ENCODE data around the gene FZR1. TPM values are rescaled to one million over a fixed set of nuclear protein-coding genes. Genes with fewer than 3 reads are reported as not detected.

The FZR1 gene
- total and polyA plus RNA-seq, 8 donors: 15.1 to 34.2 (median 20.4) TPM

DNA sequence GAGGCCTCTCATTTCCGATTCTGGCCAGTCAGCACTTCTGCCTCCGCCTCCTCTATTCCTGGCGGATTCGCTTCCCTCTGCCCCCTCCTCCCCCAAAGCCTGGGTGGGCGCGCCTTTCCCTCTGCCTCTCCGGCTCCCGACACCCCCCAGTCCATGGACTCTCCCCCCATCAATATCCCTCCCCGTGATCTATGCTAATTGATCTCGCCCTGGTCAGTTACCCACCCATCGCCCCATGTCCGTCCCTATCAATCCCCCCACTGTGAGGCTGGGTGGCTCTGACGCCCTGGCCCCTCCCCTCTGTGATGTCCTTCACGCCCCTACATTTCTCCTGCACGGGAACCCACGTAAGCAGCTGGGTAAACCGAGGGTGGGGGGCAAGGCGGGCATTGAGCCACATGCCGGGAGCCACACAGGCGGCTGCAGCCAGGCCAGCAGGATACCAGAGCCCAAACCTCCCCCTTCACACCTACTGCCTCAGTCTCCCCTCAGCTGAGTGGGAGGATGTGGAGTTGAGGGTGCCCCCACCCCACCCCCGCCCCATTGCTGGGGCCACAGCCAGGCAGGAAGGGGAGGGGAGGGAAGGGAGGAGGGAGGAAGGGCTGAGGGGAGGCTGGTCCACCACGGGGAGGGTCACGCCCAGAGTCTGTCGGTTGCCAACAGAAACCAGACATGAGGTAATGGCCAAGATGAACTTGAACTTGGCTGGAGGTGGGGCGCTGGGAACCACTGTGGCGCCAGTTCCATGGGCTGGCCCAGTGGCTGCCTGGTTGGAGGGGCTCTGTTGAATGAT, 46.8 kb upstream of the FZR1 start:
- DNase-seq: peak; percentile 73 to 93 (median 84)
- peak; percentile 80 to 91 (median 86) for ATAC-seq
- Histone ChIP-seq H3K27ac (peak overlapping the region in 3 of 4 donors; percentile 39 to 81 (median 76)), H3K27me3 (no peaks in the 10 kb centered on the region), H3K36me3 (peaks cover 3 to 43% (median 25%) of the 10 kb centered on the region in 3 donors), H3K4me1 (peaks cover 0 to 17% (median 4%) of the 10 kb centered on the region in 3 donors), H3K4me3 (no peak overlapping the region), H3K9me3 (no peaks in the 10 kb centered on the region)
- FAIRE-seq: no peak
- intact Hi-C loops (cut with DNase I): no loop called here
- 53 to 58% methylated on average over 25 to 26 of the region's 26 CpGs for WGBS, 2 donors
- TF ChIP-seq, protein P1, sequence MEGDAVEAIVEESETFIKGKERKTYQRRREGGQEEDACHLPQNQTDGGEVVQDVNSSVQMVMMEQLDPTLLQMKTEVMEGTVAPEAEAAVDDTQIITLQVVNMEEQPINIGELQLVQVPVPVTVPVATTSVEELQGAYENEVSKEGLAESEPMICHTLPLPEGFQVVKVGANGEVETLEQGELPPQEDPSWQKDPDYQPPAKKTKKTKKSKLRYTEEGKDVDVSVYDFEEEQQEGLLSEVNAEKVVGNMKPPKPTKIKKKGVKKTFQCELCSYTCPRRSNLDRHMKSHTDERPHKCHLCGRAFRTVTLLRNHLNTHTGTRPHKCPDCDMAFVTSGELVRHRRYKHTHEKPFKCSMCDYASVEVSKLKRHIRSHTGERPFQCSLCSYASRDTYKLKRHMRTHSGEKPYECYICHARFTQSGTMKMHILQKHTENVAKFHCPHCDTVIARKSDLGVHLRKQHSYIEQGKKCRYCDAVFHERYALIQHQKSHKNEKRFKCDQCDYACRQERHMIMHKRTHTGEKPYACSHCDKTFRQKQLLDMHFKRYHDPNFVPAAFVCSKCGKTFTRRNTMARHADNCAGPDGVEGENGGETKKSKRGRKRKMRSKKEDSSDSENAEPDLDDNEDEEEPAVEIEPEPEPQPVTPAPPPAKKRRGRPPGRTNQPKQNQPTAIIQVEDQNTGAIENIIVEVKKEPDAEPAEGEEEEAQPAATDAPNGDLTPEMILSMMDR (IDR thresholded peaks at IDR 0.05): no peak

DNA sequence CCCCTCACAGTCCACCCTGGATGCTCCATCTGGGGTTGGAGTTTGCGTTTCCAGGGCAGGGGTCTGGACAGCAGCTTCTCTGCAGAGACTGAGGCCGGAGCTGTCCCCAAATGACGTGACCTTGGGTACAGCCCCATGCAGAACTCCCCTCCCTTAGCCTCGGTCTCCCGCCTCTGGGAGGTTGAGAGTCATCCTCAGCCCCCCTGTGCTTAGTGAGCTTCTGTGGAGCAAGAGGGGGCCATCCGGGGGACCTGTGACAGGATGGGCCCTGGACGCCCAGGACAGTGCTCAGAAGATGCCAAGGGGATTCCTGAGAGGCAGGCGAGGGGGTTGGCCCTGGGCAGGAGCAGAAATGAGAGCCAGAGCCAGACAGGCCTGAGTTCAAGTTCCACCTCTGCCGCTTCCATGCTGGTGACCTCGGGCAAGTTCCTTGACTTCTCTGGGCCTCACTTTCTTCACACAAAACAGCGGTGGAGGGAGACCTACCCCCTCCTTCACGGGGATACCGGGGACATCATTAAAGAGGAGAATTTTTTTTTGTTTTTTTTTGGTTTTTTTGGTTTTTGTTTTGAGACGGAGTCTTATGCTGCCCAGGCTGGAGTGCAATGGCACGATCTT, 46.0 kb upstream of the FZR1 start:
- ATAC-seq: peak in 1 of 4 donors; percentile 2
- Histone ChIP-seq H3K4me3 (no peak overlapping the region), H3K9me3 (no peaks in the 10 kb centered on the region), H3K4me1 (peaks cover 0 to 17% (median 4%) of the 10 kb centered on the region in 3 donors), H3K27me3 (no peaks in the 10 kb centered on the region), H3K27ac (peak overlapping the region in 3 of 4 donors; percentile 33 to 81 (median 76)), H3K36me3 (peaks cover 3 to 36% (median 20%) of the 10 kb centered on the region in 3 donors)
- intact Hi-C loops (cut with DNase I): no loop called here
- FAIRE-seq: no peak
- TF ChIP-seq, protein P1 (IDR thresholded peaks at IDR 0.05): no peak
- no peak for DNase-seq
- 83 to 86% methylated on average over 15 of the region's 15 CpGs for WGBS, 2 donors

DNA sequence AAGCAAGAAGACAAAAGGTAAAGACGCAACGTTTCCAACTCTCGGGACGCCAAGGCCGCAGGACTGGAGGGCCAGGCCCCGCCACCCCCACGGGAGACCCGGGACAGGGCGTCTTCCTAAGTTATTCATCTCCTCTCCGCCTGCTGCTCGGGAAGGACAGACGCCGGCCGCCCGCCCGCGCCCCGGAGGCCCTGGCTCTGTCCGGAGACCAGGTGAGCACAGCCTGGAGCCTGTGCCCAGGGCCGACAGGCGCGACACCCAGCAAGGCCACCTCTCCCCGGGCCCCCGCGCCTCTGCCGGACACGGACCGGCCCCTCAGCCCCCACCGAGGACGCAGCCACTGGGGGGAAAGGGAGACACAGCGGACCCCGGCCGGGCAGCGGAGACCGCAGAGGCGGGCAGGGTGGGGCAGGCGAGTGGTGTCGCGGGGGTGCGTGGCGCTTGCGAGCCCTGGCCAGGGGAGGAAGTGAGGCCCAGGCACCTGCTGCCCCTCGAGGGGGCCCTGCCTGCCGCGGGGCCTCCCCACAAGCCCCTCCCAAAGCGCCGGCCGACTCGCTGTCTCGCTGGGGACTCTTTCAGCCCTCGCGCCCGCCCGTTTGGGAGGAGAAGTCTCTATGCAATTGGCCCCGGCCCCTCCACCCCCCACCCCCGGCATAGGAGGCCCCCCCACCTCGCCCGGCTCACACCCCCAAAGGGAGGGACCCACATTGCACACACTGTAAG, 43.0 kb upstream of the FZR1 start:
- no peak overlapping the region for H3K4me3 ChIP-seq
- no peak overlapping the region for H3K27ac ChIP-seq
- ATAC-seq (no peak), FAIRE-seq (no peak), DNase-seq (peak in 3 of 6 donors; percentile 21 to 84 (median 51))
- H3K36me3 ChIP-seq: peaks cover 3 to 19% (median 11%) of the 10 kb centered on the region in 3 donors
- no peaks in the 10 kb centered on the region for H3K27me3 ChIP-seq
- peaks cover 0 to 17% (median 4%) of the 10 kb centered on the region in 3 donors for H3K4me1 ChIP-seq
- no peaks in the 10 kb centered on the region for H3K9me3 ChIP-seq
- TF ChIP-seq, protein P1 (IDR thresholded peaks at IDR 0.05): no peak
- intact Hi-C loops (cut with DNase I): no loop called here
- WGBS, 2 donors: 87 to 89% methylated on average over 46 to 58 of the region's 58 CpGs

DNA sequence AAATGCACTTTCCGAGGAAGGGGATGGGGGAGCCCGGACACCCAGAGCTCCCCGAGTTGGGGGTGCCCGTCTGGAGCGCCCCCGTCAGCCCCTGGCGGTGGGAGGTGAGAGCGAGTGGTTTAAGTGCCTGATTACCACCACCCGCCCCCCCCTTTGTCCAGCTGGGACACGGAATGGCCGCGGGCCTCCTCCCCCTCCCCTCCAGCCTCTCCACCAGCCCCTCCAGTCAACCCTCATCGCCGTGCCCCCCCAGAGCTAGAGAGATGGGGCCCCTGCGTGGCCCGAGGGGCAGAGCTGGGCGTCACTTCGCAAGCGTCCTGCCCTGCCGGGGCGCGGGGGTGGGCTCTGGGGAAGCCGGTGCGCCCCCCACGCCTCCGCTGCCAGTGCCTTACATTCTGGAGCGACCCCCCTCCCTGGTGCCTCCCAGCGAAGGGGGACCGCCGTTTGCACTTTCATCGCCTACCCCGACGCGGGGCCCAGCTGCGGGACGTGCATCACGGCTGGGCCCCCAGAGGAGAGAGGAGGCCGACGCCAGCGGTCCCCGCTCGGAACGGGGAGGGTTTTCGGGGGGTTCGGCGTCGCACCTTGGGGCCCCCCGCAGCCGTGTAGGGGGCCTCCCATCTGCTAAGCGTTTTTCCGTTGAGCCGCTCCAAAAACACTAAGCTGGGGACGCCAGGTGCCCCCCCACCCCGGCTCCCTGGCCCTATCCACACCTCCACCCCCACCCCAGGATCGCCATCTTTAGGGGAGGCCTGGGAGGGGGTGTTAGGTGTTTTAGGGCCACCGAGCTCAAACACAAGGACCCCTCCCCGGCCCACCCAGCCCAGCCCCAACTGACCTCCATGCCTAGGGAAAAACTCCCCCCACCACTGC, 42.2 kb upstream of the FZR1 start:
- Histone ChIP-seq H3K4me1 (peaks cover 0 to 16% (median 4%) of the 10 kb centered on the region in 3 donors), H3K9me3 (no peaks in the 10 kb centered on the region), H3K27ac (no peak overlapping the region), H3K36me3 (peaks cover 3 to 19% (median 11%) of the 10 kb centered on the region in 3 donors), H3K4me3 (no peak overlapping the region), H3K27me3 (no peaks in the 10 kb centered on the region)
- TF ChIP-seq, protein P1 (IDR thresholded peaks at IDR 0.05): no peak
- 83 to 88% methylated on average over 40 to 57 of the region's 57 CpGs for WGBS, 2 donors
- FAIRE-seq (no peak), DNase-seq (peak in 2 of 6 donors; percentile 20 to 42), ATAC-seq (no peak)
- intact Hi-C loops (cut with DNase I): no loop called here

Measured in pancreas (tissue), 10 donors.